GM23248 (cell line): ENCODE measurements around the gene SCAPER. TPM values are rescaled to one million over a fixed set of nuclear protein-coding genes. Genes with fewer than 3 reads are reported as not detected.
A peak's percentile ranks its signal among the peaks of the same experiment; 100 is the strongest.

Source experiments
- DNase-seq: peaks from one replicate; pipeline ENCODE4 v3.0.0-alpha.2; 2015
- H2AFZ ChIP-seq: fragments of 200-600 bp; sonication (generic); 2 replicates; pipeline ENCODE4 v1.6.1; 2016; ENCODE audit warnings: antibody characterized with exemption
- H3F3A ChIP-seq: fragments of 200-600 bp; sonication (generic); 2 replicates; pipeline ENCODE4 v1.6.1; 2016; ENCODE audit warnings: mild to moderate bottlenecking, antibody characterized with exemption, mixed run types; ENCODE audit not compliant: insufficient read depth
- H3K27ac ChIP-seq: fragments of 200-600 bp; sonication (generic); 2 replicates; pipeline ENCODE4 v1.5.1; 2016; ENCODE audit warnings: mild to moderate bottlenecking
- H3K27me3 ChIP-seq: fragments of 200-600 bp; sonication (generic); replicated peaks from 2 replicates; pipeline ENCODE4 v1.6.1; 2016; ENCODE audit warnings: mild to moderate bottlenecking; ENCODE audit not compliant: insufficient read depth
- H3K36me3 ChIP-seq: fragments of 200-600 bp; sonication (generic); 2 replicates; pipeline ENCODE4 v1.6.1; 2016; ENCODE audit warnings: low read depth, mild to moderate bottlenecking
- H3K4me1 ChIP-seq: fragments of 200-600 bp; sonication (generic); 2 replicates; pipeline ENCODE4 v1.6.1; 2016; ENCODE audit warnings: mild to moderate bottlenecking; ENCODE audit not compliant: insufficient read depth
- H3K4me2 ChIP-seq: fragments of 200-600 bp; sonication (generic); one replicate; pipeline ENCODE4 v1.6.1; 2016; ENCODE audit warnings: mild to moderate bottlenecking; ENCODE audit not compliant: unreplicated experiment
- H3K4me3 ChIP-seq: fragments of 200-600 bp; sonication (generic); 2 replicates; pipeline ENCODE4 v1.5.1; 2016; ENCODE audit warnings: mild to moderate bottlenecking
- H3K79me2 ChIP-seq: fragments of 200-600 bp; sonication (generic); 2 replicates; pipeline ENCODE4 v1.6.1; 2016; ENCODE audit warnings: mild to moderate bottlenecking; ENCODE audit not compliant: insufficient read depth
- H3K9ac ChIP-seq: fragments of 200-600 bp; sonication (generic); 2 replicates; pipeline ENCODE4 v1.6.1; 2016; ENCODE audit warnings: mild to moderate bottlenecking
- H3K9me2 ChIP-seq: fragments of 200-600 bp; sonication (generic); 2 replicates; pipeline ENCODE4 v1.6.1; 2016; ENCODE audit warnings: mixed run types, mild to moderate bottlenecking, moderate library complexity; ENCODE audit not compliant: insufficient read depth
- H3K9me3 ChIP-seq: fragments of 200-600 bp; sonication (generic); one replicate; pipeline ENCODE4 v1.6.1; 2017; ENCODE audit warnings: low read depth
- H4K20me1 ChIP-seq: fragments of 200-600 bp; sonication (generic); 2 replicates; pipeline ENCODE4 v1.6.0; 2016; ENCODE audit not compliant: insufficient read depth
- EZH2 ChIP-seq: fragments of 200-600 bp; sonication (generic); IDR thresholded peaks from 2 replicates; pipeline ENCODE4 v1.6.1; 2018; ENCODE audit warnings: antibody characterized with exemption, mild to moderate bottlenecking; ENCODE audit not compliant: insufficient read depth, poor library complexity, severe bottlenecking
- EZH2phosphoT487 ChIP-seq: fragments of 200-600 bp; sonication (generic); IDR thresholded peaks from 2 replicates; pipeline ENCODE4 v1.6.1; 2018; ENCODE audit warnings: antibody characterized with exemption, moderate library complexity, mild to moderate bottlenecking, low read depth; ENCODE audit not compliant: insufficient read depth
- WGBS, 2 experiments: methylation state at CpG; one replicate each; pipeline ENCODE4 v1.1.6; 2015 to 2017; ENCODE audit warnings: low lambda C conversion rate in 2 of 2, low coverage in 1 of 2; ENCODE audit errors: missing lambda C conversion rate in 2 of 2; 5-methylcytosine and 5-hydroxymethylcytosine counted together
- in situ Hi-C: fragments of 300-500 bp; cut with MboI; formaldehyde crosslinking; loops from 2 replicates; pipeline ENCODE4 v1.15.0; 2020
- polyA plus RNA-seq: library from polyadenylated mRNA; unstranded; fragments of >200 nt; fragmentation: Nextera tagmentation; extraction: Ambion mirVana; gene quantifications from 2 replicates; pipeline ENCODE4 v1.2.1, GENCODE V29; 2016
- total RNA-seq: library from RNA; depleted of rRNA; stranded (reverse); fragments of >200 nt; shearing (Covaris generic); gene quantifications from 2 replicates; pipeline ENCODE4 v1.2.3, GENCODE V29; 2014

SCAPER gene
- total and polyA plus RNA-seq, 2 experiments from 2014 or later = 5.9 to 7.8 TPM

- no peak overlapping the region for H2AFZ ChIP-seq
- no peak overlapping the region for H3K27ac ChIP-seq
- H3K79me2 ChIP-seq = no peaks in the 10 kb centered on the region
- no peak overlapping the region for H3K9ac ChIP-seq
- DNase-seq = no peak
- no peaks in the 10 kb centered on the region for H3K27me3 ChIP-seq
- in situ Hi-C loops = no loop called here
- 93 to 98% methylated on average over 4 of the region's 4 CpGs for WGBS, 2 experiments
- no peak overlapping the region for H3K4me3 ChIP-seq
- H3F3A ChIP-seq = no peaks in the 10 kb centered on the region
- H3K4me1 ChIP-seq = no peaks in the 10 kb centered on the region
- H3K4me2 ChIP-seq = no peak overlapping the region
- H3K36me3 ChIP-seq = no peaks in the 10 kb centered on the region
- no peaks in the 10 kb centered on the region for H3K9me3 ChIP-seq
- H3K9me2 ChIP-seq = no peaks in the 10 kb centered on the region
- TF ChIP-seq EZH2phosphoT487 (no peak), EZH2 (no peak)
- no peaks in the 10 kb centered on the region for H4K20me1 ChIP-seq
Observed at GRCh38 chr15:76669521-76670207, 235.5 kb downstream of the SCAPER start.

GRCh38 chr15:76668900-76669299 is 236.2 kb downstream of the SCAPER start:
- Histone ChIP-seq H3K9me3 (no peaks in the 10 kb centered on the region), H3K9me2 (no peaks in the 10 kb centered on the region), H3K9ac (no peak overlapping the region), H4K20me1 (no peaks in the 10 kb centered on the region), H3K4me2 (no peak overlapping the region), H3K4me3 (no peak overlapping the region), H3F3A (no peaks in the 10 kb centered on the region), H2AFZ (no peak overlapping the region), H3K27ac (no peak overlapping the region), H3K36me3 (no peaks in the 10 kb centered on the region), H3K27me3 (no peaks in the 10 kb centered on the region), H3K4me1 (no peaks in the 10 kb centered on the region), H3K79me2 (no peaks in the 10 kb centered on the region)
- DNase-seq = no peak
- 97% methylated on average over 2 of the region's 2 CpGs for WGBS, 2 experiments
- TF ChIP-seq EZH2 = no peak
- TF ChIP-seq EZH2phosphoT487 = no peak
- in situ Hi-C loops = no loop called here

- Histone ChIP-seq H3K9me3 (no peaks in the 10 kb centered on the region), H3K27me3 (no peaks in the 10 kb centered on the region), H3K27ac (no peak overlapping the region), H3F3A (no peaks in the 10 kb centered on the region), H2AFZ (no peak overlapping the region), H3K4me1 (no peaks in the 10 kb centered on the region), H3K9ac (no peak overlapping the region), H3K79me2 (no peaks in the 10 kb centered on the region), H3K9me2 (no peaks in the 10 kb centered on the region), H3K4me3 (no peak overlapping the region), H3K4me2 (no peak overlapping the region), H3K36me3 (no peaks in the 10 kb centered on the region), H4K20me1 (no peaks in the 10 kb centered on the region)
- no peak for TF ChIP-seq EZH2phosphoT487
- TF ChIP-seq EZH2 = no peak
- in situ Hi-C loops = no loop called here
- peak; percentile 1 for DNase-seq
- WGBS, 2 experiments = 90 to 92% methylated on average over 4 of the region's 4 CpGs
Observed at GRCh38 chr15:76667943-76668715, 237.0 kb downstream of the SCAPER start.

- H3K9me2 ChIP-seq = no peaks in the 10 kb centered on the region
- in situ Hi-C loops = no loop called here
- no peaks in the 10 kb centered on the region for H4K20me1 ChIP-seq
- H3K27me3 ChIP-seq = no peaks in the 10 kb centered on the region
- 79 to 82% methylated on average over 5 of the region's 5 CpGs for WGBS, 2 experiments
- TF ChIP-seq EZH2 (no peak), EZH2phosphoT487 (no peak)
- H3K4me1 ChIP-seq = no peaks in the 10 kb centered on the region
- H3K27ac ChIP-seq = no peak overlapping the region
- H3F3A ChIP-seq = no peaks in the 10 kb centered on the region
- no peak for DNase-seq
- 0 out of 2 replicates have a peak, but pooled peaks cover 2% of the 10 kb centered on the region for H3K36me3 ChIP-seq
- H3K9me3 ChIP-seq = no peaks in the 10 kb centered on the region
- H3K4me3 ChIP-seq = no peak overlapping the region
- H3K9ac ChIP-seq = no peak overlapping the region
- no peak overlapping the region for H2AFZ ChIP-seq
- H3K4me2 ChIP-seq = no peak overlapping the region
- H3K79me2 ChIP-seq = no peaks in the 10 kb centered on the region
Observed at GRCh38 chr15:76664895-76665294, 240.2 kb downstream of the SCAPER start.
